HepG2 (cell line): ENCODE measurements around the gene SIRPB2. TPM values are rescaled to one million over a fixed set of nuclear protein-coding genes. Genes with fewer than 3 reads are reported as not detected.

ENCODE experiments used
- CC2D1A ChIP-seq: sonication (generic); formaldehyde crosslinking; IDR thresholded peaks from 2 replicates; pipeline ENCODE4 v1.8.1; 2023; ENCODE audit warnings: mild to moderate bottlenecking, missing genetic modification reagents
- CEBPG ChIP-seq: IDR thresholded peaks from 2 replicates; pipeline ENCODE4 v1.6.1; 2016
- GTF2F1 ChIP-seq: fragments of 150-350 bp; IDR thresholded peaks from 2 replicates; pipeline ENCODE4 v1.6.1; 2014; ENCODE audit warnings: low read length
- HMG20A ChIP-seq: IDR thresholded peaks from 2 replicates; pipeline ENCODE4 v1.6.1; 2016; ENCODE audit warnings: borderline replicate concordance
- HMG20B ChIP-seq: conservative IDR thresholded peaks from 2 replicates; pipeline ENCODE4 v1.6.1; 2016; ENCODE audit warnings: missing genetic modification reagents, missing compliant biosample characterization
- KDM4B ChIP-seq: sonication (generic); formaldehyde crosslinking; IDR thresholded peaks from 2 replicates; pipeline ENCODE4 v1.4.0; 2020; ENCODE audit warnings: missing genetic modification reagents
- KLF9 ChIP-seq: IDR thresholded peaks from 2 replicates; pipeline ENCODE4 v1.6.1; 2016; ENCODE audit warnings: low read depth
- SMAD3 ChIP-seq: sonication (generic); formaldehyde crosslinking; IDR thresholded peaks from 2 replicates; pipeline ENCODE4 v1.4.0; 2020; ENCODE audit warnings: missing genetic modification reagents
- SP1 ChIP-seq, 2 experiments: fragments of 450-650 bp in 1 of 2; sonication (generic) in 1 of 2; formaldehyde crosslinking in 1 of 2; IDR thresholded peaks; 2 replicates each; pipeline versions ENCODE4 v1.4.0 to v1.6.1; 2016 to 2020; ENCODE audit warnings: missing genetic modification reagents in 1 of 2
- TOE1 ChIP-seq: sonication (generic); formaldehyde crosslinking; IDR thresholded peaks from 2 replicates; pipeline ENCODE4 v1.4.0; 2020; ENCODE audit warnings: mild to moderate bottlenecking, missing genetic modification reagents
- ZBTB40 ChIP-seq, 2 experiments: fragments of 450-650 bp in 1 of 2; sonication (generic) in 1 of 2; formaldehyde crosslinking in 1 of 2; IDR thresholded peaks; 2 replicates each; pipeline versions ENCODE4 v1.6.1 to v1.8.0; 2016 to 2022; ENCODE audit warnings: antibody characterized with exemption in 1 of 2, mild to moderate bottlenecking in 1 of 2, missing genetic modification reagents in 1 of 2
- ZNF564 ChIP-seq: sonication (generic); formaldehyde crosslinking; IDR thresholded peaks from 2 replicates; pipeline ENCODE4 v1.8.1; 2023; ENCODE audit warnings: mild to moderate bottlenecking, missing genetic modification reagents
- ZNF737 ChIP-seq: sonication (generic); formaldehyde crosslinking; IDR thresholded peaks from 2 replicates; pipeline ENCODE4 v1.5.0; 2020; ENCODE audit warnings: missing genetic modification reagents, mild to moderate bottlenecking, borderline replicate concordance
- ZNF878 ChIP-seq: sonication (generic); formaldehyde crosslinking; IDR thresholded peaks from 2 replicates; pipeline ENCODE4 v1.8.1; 2023; ENCODE audit warnings: mild to moderate bottlenecking, missing genetic modification reagents, moderate library complexity
- polyA plus RNA-seq, 8 experiments: library from polyadenylated mRNA; depleted of rRNA in 3 of 8; stranded (reverse) in 7 of 8; unstranded in 1 of 8; fragments of >200 nt; fragmentation: Illumina TruSeq in 4 of 8; extraction: Trizol in 4 of 8; gene quantifications; 2 replicates each; pipeline versions ENCODE4 v1.2.1 to v1.2.3, GENCODE V29; 2011 to 2016; ENCODE audit warnings: low read depth in 4 of 8, missing spikeins in 1 of 8, mixed read lengths in 1 of 8; ENCODE audit not compliant: insufficient read depth in 1 of 8
- total RNA-seq, 5 experiments: library from RNA; depleted of rRNA; stranded (reverse); fragments of >200 nt; fragmentation: Illumina TruSeq; extraction: Trizol; gene quantifications; 2 replicates each; pipeline ENCODE4 v1.2.3, GENCODE V29; 2016; ENCODE audit warnings: low read depth in 1 of 5
- TF ChIP-seq, protein P1 (sequence below): IDR thresholded peaks from 2 replicates; pipeline ENCODE4 v1.6.1; 2016; ENCODE audit warnings: mild to moderate bottlenecking
- TF ChIP-seq, protein P2 (sequence below): sonication (generic); formaldehyde crosslinking; IDR thresholded peaks from 2 replicates; pipeline ENCODE4 v1.5.1; 2020; ENCODE audit warnings: missing genetic modification reagents, mild to moderate bottlenecking, borderline replicate concordance
- TF ChIP-seq, protein P3 (sequence below): IDR thresholded peaks from 2 replicates; pipeline ENCODE4 v1.6.1; 2016

The SIRPB2 gene
- total and polyA plus RNA-seq, 2 of the 13 experiments (the other 11 are each of a cell fraction or from before 2014, with no cell fraction given), result not detected

- TF ChIP-seq ZBTB40 (IDR thresholded peaks at IDR 0.05) (no peak), ZBTB40 (CRISPR knock-in tag; IDR thresholded peaks at IDR 0.05) (0 out of 2 replicates have a peak, but pooled peaks have one; percentile 11), KDM4B (CRISPR knock-in tag) (peak; percentile 92; the same call in 1 of the 2 replicates), SP1 (IDR thresholded peaks at IDR 0.05) (no peak), SP1 (CRISPR knock-in tag; IDR thresholded peaks at IDR 0.05) (peak; percentile 61), ZNF737 (no peak), HMG20A (CRISPR knock-in tag) (peak; percentile 56), SMAD3 (CRISPR knock-in tag) (peak; percentile 85), CEBPG (CRISPR knock-in tag) (peak; percentile 59; the same call in 1 of the 2 replicates), ZNF564 (no peak), CC2D1A (CRISPR knock-in tag) (no peak), ZNF878 (CRISPR knock-in tag) (0 out of 2 replicates have a peak, but pooled peaks have one; percentile 34), KLF9 (CRISPR knock-in tag) (peak; percentile 57; the same call in 1 of the 2 replicates), HMG20B (CRISPR knock-in tag) (no peak; the same call in 1 of the 2 replicates), TOE1 (peak; percentile 75; the same call in 1 of the 2 replicates), GTF2F1 (0 out of 2 replicates have a peak, but pooled peaks have one; percentile 36)
- TF ChIP-seq, protein P1, sequence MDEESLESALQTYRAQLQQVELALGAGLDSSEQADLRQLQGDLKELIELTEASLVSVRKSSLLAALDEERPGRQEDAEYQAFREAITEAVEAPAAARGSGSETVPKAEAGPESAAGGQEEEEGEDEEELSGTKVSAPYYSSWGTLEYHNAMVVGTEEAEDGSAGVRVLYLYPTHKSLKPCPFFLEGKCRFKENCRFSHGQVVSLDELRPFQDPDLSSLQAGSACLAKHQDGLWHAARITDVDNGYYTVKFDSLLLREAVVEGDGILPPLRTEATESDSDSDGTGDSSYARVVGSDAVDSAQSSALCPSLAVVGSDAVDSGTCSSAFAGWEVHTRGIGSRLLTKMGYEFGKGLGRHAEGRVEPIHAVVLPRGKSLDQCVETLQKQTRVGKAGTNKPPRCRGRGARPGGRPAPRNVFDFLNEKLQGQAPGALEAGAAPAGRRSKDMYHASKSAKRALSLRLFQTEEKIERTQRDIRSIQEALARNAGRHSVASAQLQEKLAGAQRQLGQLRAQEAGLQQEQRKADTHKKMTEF (CRISPR knock-in tag), result peak; percentile 71
- TF ChIP-seq, protein P2, sequence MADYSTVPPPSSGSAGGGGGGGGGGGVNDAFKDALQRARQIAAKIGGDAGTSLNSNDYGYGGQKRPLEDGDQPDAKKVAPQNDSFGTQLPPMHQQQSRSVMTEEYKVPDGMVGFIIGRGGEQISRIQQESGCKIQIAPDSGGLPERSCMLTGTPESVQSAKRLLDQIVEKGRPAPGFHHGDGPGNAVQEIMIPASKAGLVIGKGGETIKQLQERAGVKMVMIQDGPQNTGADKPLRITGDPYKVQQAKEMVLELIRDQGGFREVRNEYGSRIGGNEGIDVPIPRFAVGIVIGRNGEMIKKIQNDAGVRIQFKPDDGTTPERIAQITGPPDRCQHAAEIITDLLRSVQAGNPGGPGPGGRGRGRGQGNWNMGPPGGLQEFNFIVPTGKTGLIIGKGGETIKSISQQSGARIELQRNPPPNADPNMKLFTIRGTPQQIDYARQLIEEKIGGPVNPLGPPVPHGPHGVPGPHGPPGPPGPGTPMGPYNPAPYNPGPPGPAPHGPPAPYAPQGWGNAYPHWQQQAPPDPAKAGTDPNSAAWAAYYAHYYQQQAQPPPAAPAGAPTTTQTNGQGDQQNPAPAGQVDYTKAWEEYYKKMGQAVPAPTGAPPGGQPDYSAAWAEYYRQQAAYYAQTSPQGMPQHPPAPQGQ (CRISPR knock-in tag), result no peak
- TF ChIP-seq, protein P3, sequence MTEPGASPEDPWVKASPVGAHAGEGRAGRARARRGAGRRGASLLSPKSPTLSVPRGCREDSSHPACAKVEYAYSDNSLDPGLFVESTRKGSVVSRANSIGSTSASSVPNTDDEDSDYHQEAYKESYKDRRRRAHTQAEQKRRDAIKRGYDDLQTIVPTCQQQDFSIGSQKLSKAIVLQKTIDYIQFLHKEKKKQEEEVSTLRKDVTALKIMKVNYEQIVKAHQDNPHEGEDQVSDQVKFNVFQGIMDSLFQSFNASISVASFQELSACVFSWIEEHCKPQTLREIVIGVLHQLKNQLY (CRISPR knock-in tag), result no peak
Measured at GRCh38 chr20:1469925-1470571, 21.2 kb downstream of the SIRPB2 start (continued).
